ENCODE results near the gene TSC22D2. TPM values are rescaled to one million over a fixed set of nuclear protein-coding genes. Genes with fewer than 3 reads are reported as not detected.

TSC22D2 gene
- total and polyA plus RNA-seq, 2 of the 8 experiments (the other 6 are each of a cell fraction or from before 2014, with no cell fraction given) = 3.4 to 27.6 TPM

DNA sequence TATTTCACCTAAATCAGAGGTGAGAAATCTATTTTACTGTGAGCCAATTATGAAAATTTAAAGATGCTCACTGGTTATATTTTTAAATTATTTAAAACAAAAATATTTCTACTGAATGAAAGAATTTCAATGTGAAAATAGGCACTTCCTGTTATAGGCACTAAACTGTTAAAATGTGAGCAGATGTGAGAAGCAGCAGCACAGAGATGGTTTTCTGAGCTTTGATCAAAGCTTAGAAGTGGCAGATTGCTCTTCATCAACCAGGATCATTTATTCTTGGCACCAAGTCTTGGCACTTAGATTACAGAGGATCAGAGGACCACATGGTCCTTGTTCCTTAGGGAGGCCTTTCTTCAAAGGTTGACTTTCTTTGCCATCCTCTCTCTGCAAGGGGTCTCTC, 18.0 kb upstream of the TSC22D2 start (continued):
- no peak for TF ChIP-seq BACH1 (IDR thresholded peaks at IDR 0.05; ENCODE audit: low read length)
- no peak for TF ChIP-seq KDM4A (IDR thresholded peaks at IDR 0.05; ENCODE audit: low read depth, low read length, severe bottlenecking)
- TF ChIP-seq CTBP2 (IDR thresholded peaks at IDR 0.05; ENCODE audit: borderline replicate concordance, insufficient read depth, insufficient read length, low read length) = no peak

All from H1 (cell line).